Activated CD4-positive, alpha-beta memory T cell treated with anti-CD3 and anti-CD28 coated beads for 36 hours (primary cell): ENCODE data around the gene SCYL1. TPM values are rescaled to one million over a fixed set of nuclear protein-coding genes. Genes with fewer than 3 reads are reported as not detected.

Experiments used
- CTCF ChIA-PET: fragments of 350-600 bp; sonication (Branson Sonifier 250); formaldehyde crosslinking; loops from one replicate; lab custom pipeline; 2021; ENCODE audit warnings: antibody characterized with exemption, inconsistent platforms; lab: Charles Lee
- POLR2A ChIA-PET: fragments of 350-600 bp; sonication (Branson Sonifier 250); formaldehyde crosslinking; loops from one replicate; lab custom pipeline; 2021; ENCODE audit warnings: antibody characterized with exemption; lab: Charles Lee
- DNase-seq: peaks from one replicate; pipeline ENCODE4 v3.0.0-alpha.2; 2020
- H3K27ac Mint-ChIP-seq: one replicate; pipeline ENCODE4 v1.8.0; 2021; ENCODE audit warnings: mixed read lengths
- H3K27me3 Mint-ChIP-seq: one replicate; pipeline ENCODE4 v1.8.0; 2021; ENCODE audit warnings: mixed read lengths
- H3K36me3 Mint-ChIP-seq: one replicate; pipeline ENCODE4 v1.8.0; 2021; ENCODE audit warnings: mixed read lengths
- H3K4me1 Mint-ChIP-seq: one replicate; pipeline ENCODE4 v1.8.0; 2021; ENCODE audit warnings: low read depth, mixed read lengths
- H3K4me3 Mint-ChIP-seq: one replicate; pipeline ENCODE4 v1.8.0; 2021; ENCODE audit warnings: mild to moderate bottlenecking, mixed read lengths
- H3K9me3 Mint-ChIP-seq: one replicate; pipeline ENCODE4 v1.8.0; 2021; ENCODE audit warnings: mixed read lengths
- intact Hi-C: fragments of 100-400 bp; cut with micrococcal nuclease; formaldehyde crosslinking; loops from one replicate; pipeline ENCODE4 v1.15.1; 2023
- total RNA-seq, 2 experiments: library from RNA; stranded (reverse); gene quantifications; one replicate each; pipeline ENCODE4 v1.2.3, GENCODE V29; 2021

SCYL1 gene
- total RNA-seq, 2 experiments from 2014 or later = 67.8 to 69.8 TPM

GRCh38 chr11:65580031-65580692, 55.3 kb downstream of the SCYL1 start:
- ChIA-PET POLR2A (no interaction called here), CTCF (interaction anchor here (6.6 kb wide), 1 partner anchor 10 kb away, joined by 126 read pairs; no protein-coding TSS in a partner anchor)
- Mint-ChIP-seq H3K36me3 (peaks cover 46% of the 10 kb centered on the region), H3K9me3 (no peaks in the 10 kb centered on the region), H3K4me1 (peaks cover 18% of the 10 kb centered on the region), H3K27me3 (no peaks in the 10 kb centered on the region), H3K27ac (peak overlapping the region; percentile 28), H3K4me3 (no peak overlapping the region)
- intact Hi-C loops = no loop called here
- no peak for DNase-seq

GRCh38 chr11:65580756-65581155, 55.9 kb downstream of the SCYL1 start:
- no peak for DNase-seq
- no peaks in the 10 kb centered on the region for H3K27me3 Mint-ChIP-seq
- H3K36me3 Mint-ChIP-seq = peaks cover 43% of the 10 kb centered on the region
- no peaks in the 10 kb centered on the region for H3K9me3 Mint-ChIP-seq
- CTCF ChIA-PET = interaction anchor here (6.6 kb wide), 1 partner anchor 9 kb away, joined by 126 read pairs; no protein-coding TSS in a partner anchor
- H3K27ac Mint-ChIP-seq = no peak overlapping the region
- H3K4me3 Mint-ChIP-seq = no peak overlapping the region
- intact Hi-C loops = no loop called here
- H3K4me1 Mint-ChIP-seq = peaks cover 13% of the 10 kb centered on the region
- POLR2A ChIA-PET = no interaction called here

GRCh38 chr11:65581928-65582327, 57.0 kb downstream of the SCYL1 start:
- H3K27me3 Mint-ChIP-seq = no peaks in the 10 kb centered on the region
- no peak overlapping the region for H3K27ac Mint-ChIP-seq
- DNase-seq = no peak
- ChIA-PET CTCF (interaction anchor here (1.0 kb wide), 1 partner anchor 42 kb away, joined by 6 read pairs; no protein-coding TSS in a partner anchor), POLR2A (no interaction called here)
- peaks cover 43% of the 10 kb centered on the region for H3K36me3 Mint-ChIP-seq
- no peaks in the 10 kb centered on the region for H3K9me3 Mint-ChIP-seq
- intact Hi-C loops = no loop called here
- H3K4me1 Mint-ChIP-seq = peaks cover 23% of the 10 kb centered on the region
- H3K4me3 Mint-ChIP-seq = no peak overlapping the region

GRCh38 chr11:65583589-65583988, 58.7 kb downstream of the SCYL1 start:
- peaks cover 43% of the 10 kb centered on the region for H3K36me3 Mint-ChIP-seq
- H3K9me3 Mint-ChIP-seq = no peaks in the 10 kb centered on the region
- ChIA-PET CTCF (interaction anchor here (1.1 to 2.5 kb wide), 2 partner anchors 11 kb away, joined by 3 to 14 read pairs; partner anchors contain the start of gene KCNK7), POLR2A (interaction anchor here (1.0 kb wide), 1 partner anchor 8 kb away, joined by 3 read pairs; the partner anchor contains the start of gene EHBP1L1)
- no peak for DNase-seq
- intact Hi-C loops = no loop called here
- H3K27me3 Mint-ChIP-seq = no peaks in the 10 kb centered on the region
- H3K4me3 Mint-ChIP-seq = no peak overlapping the region
- H3K4me1 Mint-ChIP-seq = peaks cover 28% of the 10 kb centered on the region
- peak overlapping the region; percentile 61 for H3K27ac Mint-ChIP-seq

- DNase-seq = no peak
- ChIA-PET CTCF (interaction anchor here (1.1 to 2.5 kb wide), 2 partner anchors 10 to 11 kb away, joined by 3 to 14 read pairs; partner anchors contain the start of gene KCNK7), POLR2A (interaction anchor here (1.0 kb wide), 1 partner anchor 8 kb away, joined by 3 read pairs; the partner anchor contains the start of gene EHBP1L1)
- H3K4me3 Mint-ChIP-seq = no peak overlapping the region
- H3K9me3 Mint-ChIP-seq = no peaks in the 10 kb centered on the region
- peaks cover 40% of the 10 kb centered on the region for H3K36me3 Mint-ChIP-seq
- intact Hi-C loops = no loop called here
- H3K27ac Mint-ChIP-seq = no peak overlapping the region
- peaks cover 30% of the 10 kb centered on the region for H3K4me1 Mint-ChIP-seq
- no peaks in the 10 kb centered on the region for H3K27me3 Mint-ChIP-seq
Measured at GRCh38 chr11:65584106-65584505, 59.2 kb downstream of the SCYL1 start.

- H3K27me3 Mint-ChIP-seq = no peaks in the 10 kb centered on the region
- DNase-seq = no peak
- H3K27ac Mint-ChIP-seq = no peak overlapping the region
- peaks cover 30% of the 10 kb centered on the region for H3K4me1 Mint-ChIP-seq
- ChIA-PET POLR2A (interaction anchor here (5.9 kb wide), 1 partner anchor 8 kb away, joined by 68 read pairs; the partner anchor contains the start of gene EHBP1L1), CTCF (interaction anchor here (1.1 to 10.1 kb wide), 4 partner anchors 7 to 13 kb away, joined by 3 to 126 read pairs (median 46); partner anchors contain the start of genes EHBP1L1, FAM89B, KCNK7 and ZNRD2)
- H3K4me3 Mint-ChIP-seq = no peak overlapping the region
- H3K9me3 Mint-ChIP-seq = no peaks in the 10 kb centered on the region
- peaks cover 34% of the 10 kb centered on the region for H3K36me3 Mint-ChIP-seq
- intact Hi-C loops = no loop called here
Measured at GRCh38 chr11:65584723-65585171, 59.9 kb downstream of the SCYL1 start.

- ChIA-PET POLR2A (interaction anchor here (5.9 kb wide), 1 partner anchor 9 kb away, joined by 68 read pairs; the partner anchor contains the start of gene EHBP1L1), CTCF (interaction anchor here (6.8 to 10.1 kb wide), 2 partner anchors 8 to 14 kb away, joined by 77 to 126 read pairs; partner anchors contain the start of genes EHBP1L1, FAM89B and ZNRD2)
- no peak for DNase-seq
- H3K27me3 Mint-ChIP-seq = no peaks in the 10 kb centered on the region
- peak overlapping the region; percentile 62 for H3K27ac Mint-ChIP-seq
- no peaks in the 10 kb centered on the region for H3K9me3 Mint-ChIP-seq
- intact Hi-C loops = no loop called here
- peaks cover 30% of the 10 kb centered on the region for H3K4me1 Mint-ChIP-seq
- H3K36me3 Mint-ChIP-seq = peaks cover 30% of the 10 kb centered on the region
- no peak overlapping the region for H3K4me3 Mint-ChIP-seq
Measured at GRCh38 chr11:65585396-65586246, 60.7 kb downstream of the SCYL1 start.

GRCh38 chr11:65586247-65586630, 61.4 kb downstream of the SCYL1 start:
- H3K9me3 Mint-ChIP-seq = no peaks in the 10 kb centered on the region
- no peak overlapping the region for H3K4me3 Mint-ChIP-seq
- H3K27me3 Mint-ChIP-seq = no peaks in the 10 kb centered on the region
- CTCF ChIA-PET = interaction anchor here (4.8 to 10.1 kb wide), 3 partner anchors 8 to 45 kb away, joined by 66 to 126 read pairs (median 77); partner anchors contain the start of genes EHBP1L1, FAM89B and ZNRD2
- POLR2A ChIA-PET = interaction anchor here (0.9 to 5.9 kb wide), 3 partner anchors 10 to 29 kb away, joined by 3 to 68 read pairs (median 3); partner anchors contain the start of genes EHBP1L1 and PCNX3
- peaks cover 31% of the 10 kb centered on the region for H3K36me3 Mint-ChIP-seq
- intact Hi-C loops = no loop called here
- peaks cover 30% of the 10 kb centered on the region for H3K4me1 Mint-ChIP-seq
- no peak for DNase-seq
- peak overlapping the region; percentile 62 for H3K27ac Mint-ChIP-seq

- no peak for DNase-seq
- POLR2A ChIA-PET = interaction anchor here (0.9 to 5.9 kb wide), 3 partner anchors 10 to 28 kb away, joined by 3 to 68 read pairs (median 3); partner anchors contain the start of genes EHBP1L1 and PCNX3
- no peaks in the 10 kb centered on the region for H3K9me3 Mint-ChIP-seq
- H3K27ac Mint-ChIP-seq = peak overlapping the region; percentile 62
- peaks cover 32% of the 10 kb centered on the region for H3K36me3 Mint-ChIP-seq
- intact Hi-C loops = no loop called here
- H3K4me3 Mint-ChIP-seq = no peak overlapping the region
- CTCF ChIA-PET = interaction anchor here (4.8 to 10.1 kb wide), 3 partner anchors 9 to 45 kb away, joined by 66 to 126 read pairs (median 77); partner anchors contain the start of genes EHBP1L1, FAM89B and ZNRD2
- peaks cover 30% of the 10 kb centered on the region for H3K4me1 Mint-ChIP-seq
- H3K27me3 Mint-ChIP-seq = no peaks in the 10 kb centered on the region
Measured at GRCh38 chr11:65586676-65587075, 61.8 kb downstream of the SCYL1 start.
